Measurements from ENCODE around the gene ADAMTSL4.

DNA sequence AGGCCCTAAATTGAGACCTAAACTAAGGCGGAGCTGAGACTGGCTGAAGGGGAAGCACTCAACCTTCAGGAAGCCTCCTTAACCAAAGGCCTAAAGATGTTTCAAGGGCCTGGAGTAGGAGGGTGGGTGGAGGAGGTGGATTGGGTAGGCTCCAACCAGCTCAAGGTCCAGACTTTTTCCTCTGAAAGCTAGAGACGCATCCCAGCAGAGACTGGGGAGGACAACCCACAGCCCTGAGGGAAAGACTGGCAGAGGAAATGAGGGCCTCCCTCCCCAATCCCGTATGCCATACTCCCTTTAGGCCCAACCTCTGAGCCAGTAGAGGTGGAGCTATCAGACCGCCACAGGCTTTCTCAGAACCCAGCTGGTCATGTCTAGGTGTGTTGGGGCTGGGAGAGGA, 40.2 kb upstream of the ADAMTSL4 start:
- TF ChIP-seq, protein P1, sequence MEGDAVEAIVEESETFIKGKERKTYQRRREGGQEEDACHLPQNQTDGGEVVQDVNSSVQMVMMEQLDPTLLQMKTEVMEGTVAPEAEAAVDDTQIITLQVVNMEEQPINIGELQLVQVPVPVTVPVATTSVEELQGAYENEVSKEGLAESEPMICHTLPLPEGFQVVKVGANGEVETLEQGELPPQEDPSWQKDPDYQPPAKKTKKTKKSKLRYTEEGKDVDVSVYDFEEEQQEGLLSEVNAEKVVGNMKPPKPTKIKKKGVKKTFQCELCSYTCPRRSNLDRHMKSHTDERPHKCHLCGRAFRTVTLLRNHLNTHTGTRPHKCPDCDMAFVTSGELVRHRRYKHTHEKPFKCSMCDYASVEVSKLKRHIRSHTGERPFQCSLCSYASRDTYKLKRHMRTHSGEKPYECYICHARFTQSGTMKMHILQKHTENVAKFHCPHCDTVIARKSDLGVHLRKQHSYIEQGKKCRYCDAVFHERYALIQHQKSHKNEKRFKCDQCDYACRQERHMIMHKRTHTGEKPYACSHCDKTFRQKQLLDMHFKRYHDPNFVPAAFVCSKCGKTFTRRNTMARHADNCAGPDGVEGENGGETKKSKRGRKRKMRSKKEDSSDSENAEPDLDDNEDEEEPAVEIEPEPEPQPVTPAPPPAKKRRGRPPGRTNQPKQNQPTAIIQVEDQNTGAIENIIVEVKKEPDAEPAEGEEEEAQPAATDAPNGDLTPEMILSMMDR (IDR thresholded peaks at IDR 0.05; ENCODE audit: low read depth, low read length): no peak
- TF ChIP-seq POLR2A (IDR thresholded peaks at IDR 0.05; ENCODE audit: extremely low read depth, insufficient read length): no peak

All from NB4 (cell line).